GM23338 (cell line): ENCODE measurements around the gene SLC6A13. TPM values are rescaled to one million over a fixed set of nuclear protein-coding genes. Genes with fewer than 3 reads are reported as not detected.
A peak's percentile ranks its signal among the peaks of the same experiment; 100 is the strongest.

ENCODE experiments used
- ATAC-seq: fragments of 200-7000 bp; cut with Tn5 transposase; 3 replicates; pipeline ENCODE4 v1.9.1; 2020
- DNase-seq: peaks from one replicate; pipeline ENCODE4 v3.0.0-alpha.2; 2015; ENCODE audit warnings: low spot score
- H2AFZ ChIP-seq: fragments of 200-600 bp; sonication (generic); 2 replicates; pipeline ENCODE4 v1.8.0; 2016; ENCODE audit warnings: antibody characterized with exemption, mild to moderate bottlenecking, moderate library complexity
- H3F3A ChIP-seq: fragments of 200-600 bp; sonication (generic); replicated peaks from 2 replicates; pipeline ENCODE4 v1.8.0; 2017; ENCODE audit warnings: antibody characterized with exemption, mixed run types, low read depth
- H3K27ac ChIP-seq: fragments of 200-600 bp; sonication (generic); 2 replicates; pipeline ENCODE4 v1.6.1; 2016; ENCODE audit warnings: low read depth
- H3K27me3 ChIP-seq: fragments of 200-600 bp; sonication (generic); 2 replicates; pipeline ENCODE4 v1.8.0; 2016; ENCODE audit warnings: mild to moderate bottlenecking, mixed run types, moderate library complexity; ENCODE audit not compliant: insufficient read depth
- H3K36me3 ChIP-seq: fragments of 200-600 bp; sonication (generic); 2 replicates; pipeline ENCODE4 v1.8.0; 2016; ENCODE audit warnings: mild to moderate bottlenecking; ENCODE audit not compliant: insufficient read depth
- H3K4me1 ChIP-seq: fragments of 200-600 bp; sonication (generic); 2 replicates; pipeline ENCODE4 v1.8.0; 2016; ENCODE audit warnings: mild to moderate bottlenecking, moderate library complexity; ENCODE audit not compliant: insufficient read depth
- H3K4me2 ChIP-seq: fragments of 200-600 bp; sonication (generic); 2 replicates; pipeline ENCODE4 v1.7.1; 2017; ENCODE audit warnings: mixed run types
- H3K4me3 ChIP-seq: fragments of 200-600 bp; sonication (generic); 2 replicates; pipeline ENCODE4 v1.6.1; 2016; ENCODE audit warnings: mixed run types
- H3K79me2 ChIP-seq: fragments of 200-600 bp; sonication (generic); replicated peaks from 2 replicates; pipeline ENCODE4 v1.8.0; 2017; ENCODE audit warnings: mild to moderate bottlenecking; ENCODE audit not compliant: insufficient read depth
- H3K9me2 ChIP-seq: fragments of 200-600 bp; sonication (generic); 2 replicates; pipeline ENCODE4 v1.8.0; 2017; ENCODE audit not compliant: insufficient read depth
- H4K20me1 ChIP-seq: fragments of 200-600 bp; sonication (generic); replicated peaks from 2 replicates; pipeline ENCODE4 v1.8.0; 2017; ENCODE audit warnings: mild to moderate bottlenecking; ENCODE audit not compliant: insufficient read depth
- H3K27ac Mint-ChIP-seq: 2 replicates; pipeline ENCODE4 v1.8.0; 2020; ENCODE audit warnings: inconsistent platforms, mild to moderate bottlenecking, moderate library complexity, mixed read lengths
- H3K27me3 Mint-ChIP-seq: 3 replicates; pipeline ENCODE4 v1.8.0; 2022; ENCODE audit warnings: low read depth, mild to moderate bottlenecking, moderate library complexity, mixed read lengths, inconsistent platforms; ENCODE audit not compliant: insufficient read depth, poor library complexity
- H3K36me3 Mint-ChIP-seq: 3 replicates; pipeline ENCODE4 v1.8.0; 2021; ENCODE audit warnings: low read depth, mild to moderate bottlenecking, inconsistent platforms, moderate library complexity, mixed read lengths
- H3K4me1 Mint-ChIP-seq: 3 replicates; pipeline ENCODE4 v1.8.0; 2020; ENCODE audit warnings: mild to moderate bottlenecking, inconsistent platforms, mixed read lengths
- H3K4me3 Mint-ChIP-seq: 3 replicates; pipeline ENCODE4 v1.8.0; 2021; ENCODE audit warnings: moderate library complexity, mild to moderate bottlenecking, inconsistent platforms, mixed read lengths
- H3K9me3 Mint-ChIP-seq: 3 replicates; pipeline ENCODE4 v1.8.0; 2020; ENCODE audit warnings: moderate library complexity, mild to moderate bottlenecking, inconsistent platforms, mixed read lengths
- EZH2 ChIP-seq: fragments of 200-600 bp; sonication (generic); IDR thresholded peaks from one replicate; pipeline ENCODE4 v1.8.0; 2017; ENCODE audit warnings: antibody characterized with exemption, mild to moderate bottlenecking, low read depth; ENCODE audit not compliant: unreplicated experiment
- EZH2phosphoT487 ChIP-seq: fragments of 200-600 bp; sonication (generic); IDR thresholded peaks from one replicate; pipeline ENCODE4 v1.8.1; 2018; ENCODE audit warnings: antibody characterized with exemption; ENCODE audit not compliant: unreplicated experiment
- NANOG ChIP-seq: IDR thresholded peaks from 2 replicates; pipeline ENCODE4 v1.6.1; 2016; ENCODE audit warnings: antibody characterized with exemption, borderline replicate concordance
- POLR2AphosphoS5 ChIP-seq: IDR thresholded peaks from 2 replicates; pipeline ENCODE4 v1.6.1; 2016; ENCODE audit warnings: antibody characterized with exemption, low read depth
- REST ChIP-seq: IDR thresholded peaks from one replicate; pipeline ENCODE4 v1.6.1; 2018; ENCODE audit warnings: antibody characterized with exemption; ENCODE audit not compliant: unreplicated experiment
- ZNF331 ChIP-seq: fragments of 250-450 bp; sonication (Bioruptor Pico); IDR thresholded peaks from 2 replicates; pipeline ENCODE4 v1.5.0; 2020; ENCODE audit warnings: low read depth, mild to moderate bottlenecking, moderate library complexity
- ZNF462 ChIP-seq: fragments of 250-450 bp; sonication (Bioruptor Pico); IDR thresholded peaks from 2 replicates; pipeline ENCODE4 v1.5.0; 2020; ENCODE audit warnings: mild to moderate bottlenecking, moderate library complexity
- polyA plus RNA-seq: library from polyadenylated mRNA; unstranded; fragments of >200 nt; fragmentation: Nextera tagmentation; extraction: Ambion mirVana; gene quantifications from 2 replicates; pipeline ENCODE4 v1.2.1, GENCODE V29; 2016
- total RNA-seq: library from RNA; depleted of rRNA; stranded (reverse); fragments of >200 nt; shearing (Covaris generic); gene quantifications from 2 replicates; pipeline ENCODE4 v1.2.3, GENCODE V29; 2014

The SLC6A13 gene
- total and polyA plus RNA-seq, 2 experiments from 2014 or later: not detected

- H3K4me1 Mint-ChIP-seq: peaks cover 4% of the 10 kb centered on the region; the same call in 2 of the 3 replicates
- H3K9me3 Mint-ChIP-seq: no peaks in the 10 kb centered on the region
- DNase-seq: no peak
- no peak overlapping the region for H3K27ac Mint-ChIP-seq
- Histone ChIP-seq H3K36me3 (no peaks in the 10 kb centered on the region), H3K79me2 (no peaks in the 10 kb centered on the region), H4K20me1 (no peaks in the 10 kb centered on the region), H2AFZ (no peak overlapping the region), H3K4me1 (no peaks in the 10 kb centered on the region), H3F3A (no peaks in the 10 kb centered on the region), H3K27me3 (no peaks in the 10 kb centered on the region), H3K9me2 (no peaks in the 10 kb centered on the region), H3K4me2 (no peak overlapping the region), H3K27ac (no peak overlapping the region), H3K4me3 (no peak overlapping the region)
- no peak overlapping the region for H3K4me3 Mint-ChIP-seq
- no peak for ATAC-seq
- TF ChIP-seq ZNF331 (no peak), REST (no peak), EZH2phosphoT487 (no peak)
- no peaks in the 10 kb centered on the region for H3K36me3 Mint-ChIP-seq
- peaks cover 6% of the 10 kb centered on the region for H3K27me3 Mint-ChIP-seq
Measured at GRCh38 chr12:264269-264668, 1.6 kb upstream of the SLC6A13 start.

- Histone ChIP-seq H3K27ac (no peak overlapping the region), H3K4me2 (no peak overlapping the region), H3K4me1 (no peaks in the 10 kb centered on the region), H3F3A (no peaks in the 10 kb centered on the region), H3K79me2 (no peaks in the 10 kb centered on the region), H3K27me3 (no peaks in the 10 kb centered on the region), H4K20me1 (no peaks in the 10 kb centered on the region), H2AFZ (no peak overlapping the region), H3K4me3 (no peak overlapping the region), H3K36me3 (no peaks in the 10 kb centered on the region), H3K9me2 (no peaks in the 10 kb centered on the region)
- ATAC-seq: peak; percentile 45; the same call in 2 of the 3 replicates
- TF ChIP-seq EZH2phosphoT487: no peak
- peaks cover 4% of the 10 kb centered on the region; the same call in 2 of the 3 replicates for H3K4me1 Mint-ChIP-seq
- DNase-seq: no peak
- no peak overlapping the region for H3K4me3 Mint-ChIP-seq
- peaks cover 5% of the 10 kb centered on the region for H3K27me3 Mint-ChIP-seq
- H3K27ac Mint-ChIP-seq: no peak overlapping the region
- H3K36me3 Mint-ChIP-seq: no peaks in the 10 kb centered on the region
- H3K9me3 Mint-ChIP-seq: no peaks in the 10 kb centered on the region
Measured at GRCh38 chr12:263574-263973, 938 bp upstream of the SLC6A13 start.

- Histone ChIP-seq H2AFZ (no peak overlapping the region), H3K36me3 (no peaks in the 10 kb centered on the region), H3K4me2 (no peak overlapping the region), H3K27ac (no peak overlapping the region), H3K9me2 (no peaks in the 10 kb centered on the region), H3K4me3 (no peak overlapping the region), H3K4me1 (no peaks in the 10 kb centered on the region), H3F3A (no peaks in the 10 kb centered on the region), H3K27me3 (no peaks in the 10 kb centered on the region), H3K79me2 (no peaks in the 10 kb centered on the region), H4K20me1 (no peaks in the 10 kb centered on the region)
- Mint-ChIP-seq H3K4me1 (peaks cover 4% of the 10 kb centered on the region; the same call in 2 of the 3 replicates), H3K4me3 (no peak overlapping the region), H3K36me3 (no peaks in the 10 kb centered on the region), H3K27ac (no peak overlapping the region), H3K9me3 (no peaks in the 10 kb centered on the region), H3K27me3 (peaks cover 5% of the 10 kb centered on the region)
- ATAC-seq: no peak
- no peak for DNase-seq
- TF ChIP-seq EZH2phosphoT487: no peak
- no peak for TF ChIP-seq NANOG
- TF ChIP-seq POLR2AphosphoS5: no peak
- TF ChIP-seq EZH2: no peak
- no peak for TF ChIP-seq ZNF462 (CRISPR knock-in tag)
Measured at GRCh38 chr12:262113-262512, 523 bp downstream of the SLC6A13 start.
